ENCODE data around the gene FAM174C. TPM values are rescaled to one million over a fixed set of nuclear protein-coding genes. Genes with fewer than 3 reads are reported as not detected.
A peak's percentile ranks its signal among the peaks of the same experiment; 100 is the strongest.

Gene FAM174C
- total RNA-seq, 2 donors from 2014 or later = 41.8 to 114 TPM

DNA sequence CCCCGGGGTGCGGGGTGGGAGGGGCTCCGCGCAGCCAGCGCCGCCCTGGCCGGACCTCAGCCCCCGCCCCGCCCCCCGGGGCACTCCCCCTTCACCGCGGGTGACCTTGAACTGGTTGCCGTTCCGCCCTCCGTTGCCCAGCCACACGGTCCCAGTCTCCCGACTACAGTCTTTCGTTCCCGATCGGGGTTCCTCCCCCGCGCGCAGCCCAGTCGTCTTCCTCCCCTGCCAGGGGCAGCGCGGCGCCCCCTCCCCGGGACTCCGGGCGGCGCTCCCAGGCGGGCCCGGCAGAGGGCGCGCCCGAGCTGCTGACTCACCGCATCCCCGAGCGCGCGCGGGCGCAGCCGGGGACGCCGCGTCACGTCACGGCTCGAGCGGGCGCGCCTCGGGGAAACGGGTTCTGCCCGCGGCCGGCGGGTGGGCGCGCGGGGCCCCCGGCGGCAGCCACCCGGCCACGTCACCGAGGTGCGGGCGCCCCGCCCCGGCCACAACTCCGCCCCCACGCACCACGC lies 26.5 kb upstream of the FAM174C start:
- Histone ChIP-seq H3K27me3 (no peaks in the 10 kb centered on the region), H3K4me3 (peak overlapping the region; percentile 85), H3K36me3 (peaks cover under 1% of the 10 kb centered on the region), H3K27ac (peak overlapping the region; percentile 97), H3K9me3 (no peaks in the 10 kb centered on the region), H3K4me1 (peaks cover 29% of the 10 kb centered on the region), H3K9ac (ENCODE audit: low read depth in 2 of 2, low read length in 2 of 2) (peak overlapping the region; percentile 81 to 97)
- TF ChIP-seq, protein P1, sequence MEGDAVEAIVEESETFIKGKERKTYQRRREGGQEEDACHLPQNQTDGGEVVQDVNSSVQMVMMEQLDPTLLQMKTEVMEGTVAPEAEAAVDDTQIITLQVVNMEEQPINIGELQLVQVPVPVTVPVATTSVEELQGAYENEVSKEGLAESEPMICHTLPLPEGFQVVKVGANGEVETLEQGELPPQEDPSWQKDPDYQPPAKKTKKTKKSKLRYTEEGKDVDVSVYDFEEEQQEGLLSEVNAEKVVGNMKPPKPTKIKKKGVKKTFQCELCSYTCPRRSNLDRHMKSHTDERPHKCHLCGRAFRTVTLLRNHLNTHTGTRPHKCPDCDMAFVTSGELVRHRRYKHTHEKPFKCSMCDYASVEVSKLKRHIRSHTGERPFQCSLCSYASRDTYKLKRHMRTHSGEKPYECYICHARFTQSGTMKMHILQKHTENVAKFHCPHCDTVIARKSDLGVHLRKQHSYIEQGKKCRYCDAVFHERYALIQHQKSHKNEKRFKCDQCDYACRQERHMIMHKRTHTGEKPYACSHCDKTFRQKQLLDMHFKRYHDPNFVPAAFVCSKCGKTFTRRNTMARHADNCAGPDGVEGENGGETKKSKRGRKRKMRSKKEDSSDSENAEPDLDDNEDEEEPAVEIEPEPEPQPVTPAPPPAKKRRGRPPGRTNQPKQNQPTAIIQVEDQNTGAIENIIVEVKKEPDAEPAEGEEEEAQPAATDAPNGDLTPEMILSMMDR (IDR thresholded peaks at IDR 0.05) = peak; percentile 59
- intact Hi-C loops (cut with DNase I) = no loop called here
- peak; percentile 88 for DNase-seq

DNA sequence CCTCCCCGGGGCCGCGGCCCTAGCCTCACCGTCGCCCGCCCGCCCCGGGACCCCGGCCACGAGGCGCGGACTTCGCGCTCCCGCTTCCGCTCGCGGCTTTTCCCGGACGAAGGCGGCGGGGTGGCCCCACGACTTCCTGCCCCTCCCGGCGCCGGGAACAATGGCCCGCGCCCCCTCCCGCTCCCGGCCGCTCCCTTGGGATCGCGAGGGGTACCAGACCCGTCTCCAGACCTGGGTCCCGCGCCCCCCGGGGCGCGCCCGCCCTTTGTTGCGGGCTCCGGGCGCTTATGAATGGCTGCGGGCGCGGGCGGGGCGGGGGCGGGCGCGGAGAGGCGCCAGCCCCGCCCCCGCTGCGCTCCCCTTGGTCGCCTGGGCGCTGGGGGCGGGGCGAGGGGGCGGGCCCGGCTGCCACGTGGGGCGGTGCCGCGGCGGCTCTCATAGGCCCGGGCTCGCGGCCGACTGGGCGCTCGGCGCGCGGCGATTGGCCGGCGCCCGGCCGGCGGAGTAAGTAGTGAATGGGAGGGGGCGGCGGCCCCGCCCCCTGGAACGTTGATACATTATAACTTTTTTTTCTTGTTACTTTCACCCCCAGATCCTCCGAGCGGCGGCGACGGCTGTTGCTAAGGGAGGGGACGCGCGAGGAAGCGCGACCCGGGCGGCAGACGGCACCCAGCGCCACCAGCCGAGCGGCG lies 25.9 kb upstream of the FAM174C start:
- TF ChIP-seq, protein P1 (IDR thresholded peaks at IDR 0.05) = no peak
- no peaks in the 10 kb centered on the region for H3K9me3 ChIP-seq
- DNase-seq = peak; percentile 93
- peak overlapping the region; percentile 70 to 97 for H3K9ac ChIP-seq (ENCODE audit: low read depth in 2 of 2, low read length in 2 of 2)
- H3K27me3 ChIP-seq = no peaks in the 10 kb centered on the region
- H3K27ac ChIP-seq = peak overlapping the region; percentile 99
- intact Hi-C loops (cut with DNase I) = no loop called here
- H3K4me3 ChIP-seq = peak overlapping the region; percentile 85
- peaks cover 7% of the 10 kb centered on the region for H3K36me3 ChIP-seq
- peaks cover 27% of the 10 kb centered on the region for H3K4me1 ChIP-seq

DNA sequence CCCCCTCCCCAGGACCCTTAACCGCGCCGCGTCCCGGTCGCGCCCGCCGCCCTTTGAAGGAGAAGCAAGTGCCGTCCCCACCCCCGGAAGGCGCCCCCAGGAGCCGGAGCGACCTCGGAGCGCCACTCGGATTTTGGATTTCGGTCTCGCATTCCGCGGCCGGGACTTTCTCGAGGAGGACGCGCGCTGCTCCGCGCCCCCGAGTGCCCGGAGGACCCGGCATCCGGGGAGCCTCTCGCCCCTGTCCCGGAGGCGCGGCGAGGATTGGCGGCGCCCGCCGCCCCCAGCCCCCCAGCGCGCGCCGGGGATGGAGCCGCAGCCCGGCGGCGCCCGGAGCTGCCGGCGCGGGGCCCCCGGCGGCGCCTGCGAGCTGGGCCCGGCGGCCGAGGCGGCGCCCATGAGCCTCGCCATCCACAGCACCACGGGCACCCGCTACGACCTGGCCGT lies 25.3 kb upstream of the FAM174C start:
- no peaks in the 10 kb centered on the region for H3K9me3 ChIP-seq
- intact Hi-C loops (cut with DNase I) = no loop called here
- no peak for DNase-seq
- peak overlapping the region; percentile 85 for H3K4me3 ChIP-seq
- peaks cover 12% of the 10 kb centered on the region for H3K36me3 ChIP-seq
- H3K27me3 ChIP-seq = no peaks in the 10 kb centered on the region
- H3K27ac ChIP-seq = peak overlapping the region; percentile 99
- H3K4me1 ChIP-seq = peaks cover 26% of the 10 kb centered on the region
- TF ChIP-seq, protein P1 (IDR thresholded peaks at IDR 0.05) = no peak
- peak overlapping the region; percentile 70 to 95 for H3K9ac ChIP-seq (ENCODE audit: low read depth in 2 of 2, low read length in 2 of 2)

DNA sequence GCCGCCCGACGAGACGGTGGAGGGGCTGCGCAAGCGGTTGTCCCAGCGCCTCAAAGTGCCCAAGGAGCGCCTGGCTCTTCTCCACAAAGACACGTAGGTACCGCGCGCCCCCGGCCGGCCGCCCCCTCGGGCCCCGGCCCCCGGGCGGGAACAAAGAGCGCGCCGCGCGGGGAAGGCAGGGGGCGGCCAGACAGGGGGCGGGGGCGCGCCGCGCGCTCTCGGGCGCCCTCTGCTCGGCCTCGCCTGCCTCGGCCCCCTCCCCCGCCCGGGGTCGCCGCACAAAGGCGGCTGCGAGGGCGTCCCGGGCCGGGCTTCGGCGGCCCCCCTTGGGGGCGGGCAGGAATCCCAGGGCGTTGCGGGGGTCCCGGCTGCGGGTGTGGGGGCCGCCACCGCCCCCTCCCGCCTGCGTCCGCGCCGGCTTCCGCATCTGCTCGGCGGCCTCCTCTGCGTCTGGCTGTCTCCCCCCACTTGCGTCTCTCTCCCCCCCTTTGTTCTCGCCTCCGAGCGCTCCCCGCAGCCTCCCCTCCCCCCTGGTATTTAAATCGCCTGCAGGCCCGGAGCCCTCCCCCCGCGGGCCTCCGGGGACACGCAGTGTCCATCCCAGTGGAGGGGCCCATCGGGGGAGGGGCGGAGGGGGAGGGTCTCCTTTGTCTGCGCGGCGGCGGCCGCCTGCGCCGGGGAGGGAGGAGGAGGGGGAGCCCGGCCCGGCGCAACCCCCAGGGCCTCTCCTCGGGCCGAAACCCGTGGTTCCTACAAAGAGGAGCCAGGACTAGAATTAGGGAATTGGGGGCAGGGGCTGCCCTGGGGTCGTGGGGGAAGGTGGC lies 24.7 kb upstream of the FAM174C start:
- peaks cover 26% of the 10 kb centered on the region for H3K4me1 ChIP-seq
- DNase-seq = peak; percentile 65
- no peaks in the 10 kb centered on the region for H3K27me3 ChIP-seq
- peak overlapping the region; percentile 99 for H3K27ac ChIP-seq
- H3K9ac ChIP-seq (ENCODE audit: low read depth in 2 of 2, low read length in 2 of 2) = peak overlapping the region; percentile 95 to 99
- TF ChIP-seq, protein P1 (IDR thresholded peaks at IDR 0.05) = no peak
- H3K4me3 ChIP-seq = peak overlapping the region; percentile 85
- no peaks in the 10 kb centered on the region for H3K9me3 ChIP-seq
- H3K36me3 ChIP-seq = peaks cover 19% of the 10 kb centered on the region
- intact Hi-C loops (cut with DNase I) = no loop called here

DNA sequence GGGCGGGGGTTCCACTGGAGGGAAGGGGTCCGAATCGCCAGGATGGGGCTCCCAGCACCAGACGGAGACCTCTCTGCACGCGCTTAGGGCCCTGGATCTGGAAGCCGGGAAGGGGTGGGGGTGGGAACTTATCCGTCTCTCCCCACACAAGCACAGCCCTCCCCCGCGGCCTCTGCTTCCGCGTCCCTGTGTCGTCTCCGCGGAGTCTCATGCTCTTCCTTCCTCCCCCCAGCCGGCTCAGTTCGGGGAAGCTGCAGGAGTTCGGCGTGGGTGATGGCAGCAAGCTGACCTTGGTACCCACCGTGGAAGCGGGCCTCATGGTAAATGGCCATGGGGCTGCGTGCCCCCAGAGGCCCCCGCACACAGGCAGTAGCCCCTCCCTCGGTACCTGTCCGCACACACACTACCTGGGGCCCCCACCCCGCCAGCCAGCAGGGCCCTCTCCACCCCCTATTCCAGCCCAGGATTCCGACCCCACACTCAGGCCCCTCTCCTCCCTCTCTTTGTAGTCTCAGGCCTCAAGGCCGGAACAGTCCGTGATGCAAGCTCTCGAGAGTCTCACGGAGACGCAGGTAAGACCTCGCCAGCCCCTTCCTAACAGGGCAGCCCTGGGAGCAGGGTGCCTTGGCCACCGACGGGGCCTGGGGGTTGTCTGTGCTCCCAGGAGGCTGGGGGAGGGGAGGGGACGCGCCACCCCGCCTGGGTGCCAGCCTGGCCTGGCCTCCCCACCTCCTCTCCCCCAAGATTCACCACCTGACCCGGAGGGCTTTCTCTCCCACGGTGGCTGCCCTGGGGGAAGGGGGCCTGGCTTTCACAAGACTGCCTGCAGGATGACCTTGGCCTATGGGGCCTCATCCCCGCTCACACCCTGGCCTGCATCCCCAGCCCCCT lies 23.8 kb upstream of the FAM174C start:
- H3K4me1 ChIP-seq = peaks cover 27% of the 10 kb centered on the region
- intact Hi-C loops (cut with DNase I) = no loop called here
- H3K27me3 ChIP-seq = no peaks in the 10 kb centered on the region
- H3K27ac ChIP-seq = peak overlapping the region; percentile 99
- H3K9me3 ChIP-seq = no peaks in the 10 kb centered on the region
- H3K36me3 ChIP-seq = peaks cover 24% of the 10 kb centered on the region
- peak overlapping the region; percentile 85 for H3K4me3 ChIP-seq
- H3K9ac ChIP-seq (ENCODE audit: low read depth in 2 of 2, low read length in 2 of 2) = peak overlapping the region; percentile 95 to 99
- peak; percentile 81 for DNase-seq
- TF ChIP-seq, protein P1 (IDR thresholded peaks at IDR 0.05) = no peak

Data from colonic mucosa (tissue), 4 donors.